Hematopoietic multipotent progenitor cell (in vitro differentiated cells): ENCODE measurements around the gene SERPINI1. TPM values are rescaled to one million over a fixed set of nuclear protein-coding genes. Genes with fewer than 3 reads are reported as not detected.

Experiments used
- small RNA-seq: library from RNA; depleted of rRNA; stranded (forward); fragments of <200 nt; gene quantifications from one replicate; pipeline ENCODE3, GENCODE V24; 2012
- total RNA-seq: library from RNA; depleted of rRNA; stranded (reverse); fragments of >200 nt; gene quantifications from one replicate; pipeline ENCODE4 v1.2.3, GENCODE V29; 2012

The SERPINI1 gene
- total RNA-seq, 1 donor = 3.2 TPM

Small RNA genes lying within 50 kb of the gene (small RNA-seq; reads per million reads assigned to genes)
- gene HMGN1P8 = not detected

Other genes starting within 250 kb of the SERPINI1 start
- gene WDR49, start 81.8 kb upstream of the SERPINI1 start, total RNA-seq = 23.2 TPM
- 20.5 TPM for gene PDCD10, start 829 bp upstream of the SERPINI1 start, total RNA-seq